Breast epithelium (tissue), 4 donors: ENCODE results near the gene CPT1B. TPM values are rescaled to one million over a fixed set of nuclear protein-coding genes. Genes with fewer than 3 reads are reported as not detected.
"Not testable (repeated sequence)": the region's sequence is repeated elsewhere in the genome, so short reads cannot be mapped to it uniquely, and the experiment has no call there.

Experiments used
- DNase-seq, 2 donors: peaks; one replicate each; pipeline ENCODE4 v3.0.0-alpha.2; 2019; ENCODE audit warnings: low spot score in 2 of 2
- H3K27ac ChIP-seq, 2 donors: fragments of 200-600 bp; sonication (generic) in 1 of 2; one replicate each; pipeline ENCODE4 v1.5.1; 2016 to 2019; ENCODE audit warnings: mild to moderate bottlenecking in 1 of 2
- H3K27me3 ChIP-seq, 2 donors: fragments of 200-600 bp; sonication (generic) in 1 of 2; one replicate each; pipeline versions ENCODE4 v1.5.1 to v1.6.0; 2017 to 2019; ENCODE audit warnings: control low read depth in 1 of 2, mild to moderate bottlenecking in 1 of 2
- H3K36me3 ChIP-seq: fragments of 200-600 bp; one replicate; pipeline ENCODE4 v1.5.1; 2019
- H3K4me1 ChIP-seq, 2 donors: fragments of 200-600 bp; sonication (generic); one replicate each; pipeline ENCODE4 v1.5.1; 2016 to 2019; ENCODE audit warnings: control low read depth in 1 of 2
- H3K4me3 ChIP-seq, 3 donors: fragments of 200-600 bp; sonication (generic); 1 replicate in 2 of 3; 2 replicates in 1 of 3; pipeline ENCODE4 v1.5.1; 2016 to 2019; ENCODE audit warnings: mild to moderate bottlenecking in 3 of 3, moderate library complexity in 2 of 3
- H3K9me3 ChIP-seq, 2 donors: fragments of 200-600 bp; sonication (generic) in 1 of 2; one replicate each; pipeline ENCODE4 v1.5.1; 2016 to 2019; ENCODE audit warnings: control low read depth in 1 of 2
- POLR2A ChIP-seq: fragments of 450-650 bp; IDR thresholded peaks from one replicate; pipeline ENCODE4 v1.6.1; 2016; ENCODE audit warnings: antibody characterized with exemption, mild to moderate bottlenecking, moderate library complexity
- POLR2AphosphoS5 ChIP-seq, 3 donors: sonication (generic); formaldehyde crosslinking; IDR thresholded peaks; one replicate each; pipeline ENCODE4 v1.6.1; 2017; ENCODE audit warnings: antibody characterized with exemption in 3 of 3
- intact Hi-C: fragments of 100-400 bp; cut with DNase I; formaldehyde crosslinking; loops from one replicate; pipeline ENCODE4 v1.15.1; 2023; ENCODE audit warnings: low total_unique reads
- total RNA-seq, 3 donors: library from RNA; depleted of rRNA; stranded (reverse); fragments of >200 nt; gene quantifications; one replicate each; pipeline ENCODE4 v1.1.0, GENCODE V29; 2016
- TF ChIP-seq, protein P1 (sequence below), 3 donors: fragments of 450-650 bp; IDR thresholded peaks; one replicate each; pipeline ENCODE4 v1.5.1; 2016 to 2017; ENCODE audit warnings: antibody characterized with exemption in 3 of 3, mild to moderate bottlenecking in 3 of 3, moderate library complexity in 3 of 3

Gene CPT1B
- total RNA-seq, 3 donors from 2014 or later: 13.6 to 40.0 (median 39.4) TPM

DNA sequence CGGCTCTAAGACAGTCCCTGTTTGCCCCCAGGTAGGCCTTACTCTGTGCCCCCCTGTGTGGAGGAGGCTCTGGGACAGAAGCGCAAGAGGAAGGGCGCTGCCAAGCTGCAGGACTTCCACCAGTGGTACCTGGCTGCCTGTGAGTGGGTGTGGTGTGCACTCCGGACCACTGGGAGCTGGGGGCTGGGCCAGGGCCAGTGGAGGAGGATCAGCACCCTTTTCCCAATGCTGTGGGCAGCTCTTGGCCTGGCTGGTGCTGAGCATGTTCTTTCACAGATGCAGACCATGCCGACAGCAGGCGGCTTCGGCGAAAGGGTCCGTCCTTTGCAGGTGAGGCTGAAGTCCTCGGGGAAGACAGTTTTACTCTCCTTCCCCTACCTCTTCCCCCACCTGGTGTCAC lies 56.5 kb downstream of the CPT1B start:
- intact Hi-C loops: no loop called here
- Histone ChIP-seq H3K36me3 (peaks cover 13% of the 10 kb centered on the region), H3K27me3 (no peaks in the 10 kb centered on the region), H3K4me3 (no peak overlapping the region), H3K27ac (no peak overlapping the region), H3K4me1 (peaks cover 10 to 11% of the 10 kb centered on the region in 2 donors), H3K9me3 (no peaks in the 10 kb centered on the region)
- DNase-seq: no peak
- no peak for TF ChIP-seq POLR2A
- TF ChIP-seq, protein P1, sequence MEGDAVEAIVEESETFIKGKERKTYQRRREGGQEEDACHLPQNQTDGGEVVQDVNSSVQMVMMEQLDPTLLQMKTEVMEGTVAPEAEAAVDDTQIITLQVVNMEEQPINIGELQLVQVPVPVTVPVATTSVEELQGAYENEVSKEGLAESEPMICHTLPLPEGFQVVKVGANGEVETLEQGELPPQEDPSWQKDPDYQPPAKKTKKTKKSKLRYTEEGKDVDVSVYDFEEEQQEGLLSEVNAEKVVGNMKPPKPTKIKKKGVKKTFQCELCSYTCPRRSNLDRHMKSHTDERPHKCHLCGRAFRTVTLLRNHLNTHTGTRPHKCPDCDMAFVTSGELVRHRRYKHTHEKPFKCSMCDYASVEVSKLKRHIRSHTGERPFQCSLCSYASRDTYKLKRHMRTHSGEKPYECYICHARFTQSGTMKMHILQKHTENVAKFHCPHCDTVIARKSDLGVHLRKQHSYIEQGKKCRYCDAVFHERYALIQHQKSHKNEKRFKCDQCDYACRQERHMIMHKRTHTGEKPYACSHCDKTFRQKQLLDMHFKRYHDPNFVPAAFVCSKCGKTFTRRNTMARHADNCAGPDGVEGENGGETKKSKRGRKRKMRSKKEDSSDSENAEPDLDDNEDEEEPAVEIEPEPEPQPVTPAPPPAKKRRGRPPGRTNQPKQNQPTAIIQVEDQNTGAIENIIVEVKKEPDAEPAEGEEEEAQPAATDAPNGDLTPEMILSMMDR (IDR thresholded peaks at IDR 0.05): no peak

DNA sequence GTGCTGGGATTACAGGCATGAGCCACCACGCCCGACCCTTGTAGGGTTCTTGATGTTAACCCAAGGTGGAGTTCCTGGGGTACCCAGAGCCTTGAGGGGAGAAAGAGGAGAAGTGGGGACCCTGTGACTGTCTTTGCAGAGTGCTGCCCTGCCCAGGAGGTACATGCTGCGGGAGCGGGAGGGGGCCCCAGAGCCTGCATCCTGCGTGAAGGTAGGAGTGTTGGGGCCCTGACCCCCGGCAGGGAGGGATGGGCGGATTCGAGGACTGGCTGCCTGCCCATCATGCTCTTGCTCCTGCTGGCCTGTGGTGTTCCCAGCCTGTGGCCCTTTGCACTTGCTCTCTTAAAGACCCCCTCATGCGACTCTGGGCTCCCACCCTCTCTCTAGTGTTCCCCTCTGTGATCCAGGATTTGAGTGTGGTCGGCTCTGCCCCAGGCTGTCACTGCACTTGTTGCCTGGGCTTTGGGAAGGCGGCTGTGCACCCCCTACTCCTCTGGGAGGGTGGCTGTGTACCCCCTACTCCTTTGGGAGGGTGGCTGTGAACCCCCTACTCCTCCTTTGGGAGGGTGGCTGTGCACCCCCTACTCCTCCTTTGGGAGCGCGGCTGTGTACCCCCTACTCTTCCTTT lies 57.3 kb downstream of the CPT1B start:
- Histone ChIP-seq H3K27ac (no peak overlapping the region), H3K9me3 (no peaks in the 10 kb centered on the region), H3K27me3 (no peaks in the 10 kb centered on the region), H3K36me3 (peaks cover 13% of the 10 kb centered on the region), H3K4me3 (no peak overlapping the region), H3K4me1 (peaks cover 8 to 10% of the 10 kb centered on the region in 2 donors)
- intact Hi-C loops: no loop called here
- DNase-seq: no peak
- TF ChIP-seq, protein P1 (IDR thresholded peaks at IDR 0.05): no peak
- TF ChIP-seq POLR2A (no peak), POLR2AphosphoS5 (IDR thresholded peaks at IDR 0.05) (no peak)

DNA sequence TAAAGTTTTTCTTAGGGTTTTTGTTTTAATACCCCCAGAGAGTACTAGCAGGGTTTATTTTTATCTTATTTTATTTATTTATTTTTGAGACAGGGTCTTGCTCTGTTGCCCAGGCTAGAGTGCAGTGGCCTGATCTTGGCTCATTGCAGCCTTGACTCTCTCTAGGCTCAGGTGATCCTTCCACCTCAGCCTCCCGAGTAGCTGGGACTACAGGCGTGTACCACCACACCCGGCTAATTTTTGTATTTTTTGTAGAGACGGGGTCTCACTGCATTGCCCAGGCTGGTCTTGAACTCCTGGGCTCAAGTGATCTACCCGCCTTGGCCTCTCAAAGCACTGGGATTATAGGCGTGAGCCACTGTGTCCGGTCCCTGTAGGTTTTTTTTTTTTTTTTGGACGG lies 58.0 kb downstream of the CPT1B start:
- H3K36me3 ChIP-seq: peaks cover 13% of the 10 kb centered on the region
- intact Hi-C loops, DNase-seq, H3K27ac ChIP-seq, H3K27me3 ChIP-seq, H3K4me3 ChIP-seq, H3K4me1 ChIP-seq, H3K9me3 ChIP-seq: not testable (repeated sequence)

DNA sequence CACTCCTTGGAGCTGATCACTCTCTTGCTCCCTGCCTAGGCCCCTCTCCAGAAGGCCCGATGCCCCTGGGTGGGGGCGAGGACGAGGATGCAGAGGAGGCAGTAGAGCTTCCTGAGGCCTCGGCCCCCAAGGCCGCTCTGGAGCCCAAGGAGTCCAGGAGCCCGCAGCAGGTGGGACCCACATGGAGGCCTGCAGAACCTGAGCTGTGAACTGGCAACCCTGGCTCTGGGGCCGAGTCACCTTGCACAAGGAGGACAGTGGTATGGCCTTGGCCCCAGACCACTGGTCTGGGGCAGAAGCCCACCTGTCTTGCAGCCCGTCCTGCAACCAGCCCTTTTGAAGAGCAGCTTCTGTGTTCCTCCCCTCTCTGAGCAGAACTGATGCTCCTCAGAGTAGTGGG lies 59.1 kb downstream of the CPT1B start:
- H3K27me3 ChIP-seq: no peaks in the 10 kb centered on the region
- no peak for DNase-seq
- TF ChIP-seq, protein P1 (IDR thresholded peaks at IDR 0.05): no peak
- TF ChIP-seq POLR2AphosphoS5 (IDR thresholded peaks at IDR 0.05): no peak
- TF ChIP-seq POLR2A: no peak
- no peak overlapping the region for H3K4me3 ChIP-seq
- intact Hi-C loops: no loop called here
- H3K27ac ChIP-seq: no peak overlapping the region
- peaks cover 1 to 2% of the 10 kb centered on the region in 2 donors for H3K4me1 ChIP-seq
- H3K9me3 ChIP-seq: no peaks in the 10 kb centered on the region
- peaks cover 13% of the 10 kb centered on the region for H3K36me3 ChIP-seq

Other genes starting within 250 kb of the CPT1B start
- gene PPP6R2, start 235.1 kb downstream of the CPT1B start, total RNA-seq: 10 to 100 TPM; 48.3 to 54.1 (median 49.5) TPM
- 10 to 100 TPM; 30.6 to 33.1 (median 30.6) TPM for gene SBF1, start 103.4 kb downstream of the CPT1B start, total RNA-seq
- gene ADM2, start 96.9 kb downstream of the CPT1B start, total RNA-seq: under 1 TPM in 2 of 3 donors, not detected in 1; 0.59 to 0.98 TPM
- gene MIOX, start 91.6 kb downstream of the CPT1B start, total RNA-seq: not detected
- gene LMF2, start 70.7 kb downstream of the CPT1B start, total RNA-seq: 10 to 100 TPM; 35.7 to 54.9 (median 39.5) TPM
- 10 to 100 TPM; 25.9 to 48.2 (median 43.0) TPM for gene NCAPH2, start 70.2 kb downstream of the CPT1B start, total RNA-seq
- 1 to 10 TPM; 1.9 to 6.6 (median 4.3) TPM for gene SCO2, start 52.8 kb downstream of the CPT1B start, total RNA-seq
- gene TYMP, start 48.4 kb downstream of the CPT1B start, total RNA-seq: 100 to 1,000 TPM in 1 of 3 donors, 10 to 100 TPM in 2; 44.6 to 115 (median 82.9) TPM
- gene KLHDC7B, start 32.5 kb downstream of the CPT1B start, total RNA-seq: under 1 TPM; 0.16 to 0.33 (median 0.29) TPM
- gene SYCE3, start 15.5 kb downstream of the CPT1B start, total RNA-seq: not detected
- gene CHKB, start 4.4 kb upstream of the CPT1B start, total RNA-seq: 10 to 100 TPM; 53.9 to 77.6 (median 71.4) TPM
- 1 to 10 TPM; 1.9 to 2.2 (median 2.0) TPM for gene MAPK8IP2, start 22.4 kb upstream of the CPT1B start, total RNA-seq
- gene ARSA, start 49.7 kb upstream of the CPT1B start, total RNA-seq: 10 to 100 TPM; 23.8 to 39.0 (median 36.3) TPM
- 10 to 100 TPM in 1 of 3 donors, 1 to 10 TPM in 2; 4.8 to 28.8 (median 5.9) TPM for gene SHANK3, start 94.4 kb upstream of the CPT1B start, total RNA-seq
- gene ACR, start 159.8 kb upstream of the CPT1B start, total RNA-seq: under 1 TPM in 2 of 3 donors, not detected in 1; 0.44 to 0.80 TPM
- 10 to 100 TPM; 16.0 to 33.1 (median 32.1) TPM for gene RABL2B, start 205.2 kb upstream of the CPT1B start, total RNA-seq